ENCODE results near the gene PRPF6.

The PRPF6 gene

DNA sequence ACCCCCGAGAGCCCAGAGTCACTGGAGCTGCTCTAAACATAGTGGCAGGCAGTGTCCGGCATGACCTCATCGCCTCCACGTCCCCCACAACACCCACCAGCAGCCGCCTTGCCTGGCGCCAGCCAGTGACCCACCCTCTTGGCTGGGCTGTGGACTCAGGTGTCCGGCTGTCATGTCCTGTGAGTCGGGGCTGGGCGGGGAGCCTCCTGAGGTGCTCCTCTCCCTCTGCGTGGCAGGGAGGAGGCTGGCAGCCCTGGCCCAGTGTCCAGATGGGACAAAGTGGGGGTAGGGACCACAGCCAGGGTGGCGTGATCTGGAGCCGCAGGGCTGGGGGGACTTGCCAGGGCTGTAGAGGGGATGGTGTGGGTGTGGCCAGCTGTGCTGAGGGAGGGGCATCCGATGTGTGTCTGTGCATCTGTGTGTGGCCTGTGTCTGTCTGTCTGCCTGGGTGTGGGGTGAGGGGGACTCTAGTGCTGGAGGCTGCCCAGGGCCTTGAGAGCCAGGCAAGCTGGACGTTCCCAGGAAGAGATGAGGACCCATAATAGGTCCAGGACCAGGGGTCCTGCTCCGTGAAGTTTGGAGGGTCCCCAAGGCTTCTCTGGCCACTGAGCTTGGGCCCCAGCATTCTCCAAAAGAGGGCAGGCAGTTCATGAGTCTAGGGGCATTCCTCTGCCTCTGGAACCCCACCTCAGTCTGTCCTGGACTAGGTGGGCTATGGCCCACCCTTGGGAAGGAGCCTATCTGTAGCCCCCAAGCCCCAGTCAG, 70.8 kb downstream of the PRPF6 start:
- DNase-seq = no peak

DNA sequence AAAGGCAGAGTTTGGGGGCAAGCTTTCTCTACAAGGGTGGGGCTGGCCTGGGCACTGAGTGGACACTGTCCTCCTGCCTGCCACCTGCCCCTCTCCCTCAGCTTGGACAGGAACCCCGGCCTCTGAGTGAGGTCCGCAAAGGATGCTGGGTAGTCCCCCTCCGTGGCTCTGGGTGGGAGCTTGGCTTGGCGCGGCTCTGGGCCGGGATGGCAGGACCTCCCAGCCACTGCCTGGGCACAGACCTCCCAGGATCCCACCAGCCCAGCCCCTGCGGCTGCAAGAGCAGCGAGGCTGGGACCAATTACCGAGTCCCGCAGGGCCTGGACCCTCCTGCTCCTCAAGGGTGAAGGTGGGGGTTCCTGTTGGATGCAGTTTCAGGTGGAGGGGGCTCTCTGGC, 71.4 kb downstream of the PRPF6 start:
- no peak for DNase-seq

DNA sequence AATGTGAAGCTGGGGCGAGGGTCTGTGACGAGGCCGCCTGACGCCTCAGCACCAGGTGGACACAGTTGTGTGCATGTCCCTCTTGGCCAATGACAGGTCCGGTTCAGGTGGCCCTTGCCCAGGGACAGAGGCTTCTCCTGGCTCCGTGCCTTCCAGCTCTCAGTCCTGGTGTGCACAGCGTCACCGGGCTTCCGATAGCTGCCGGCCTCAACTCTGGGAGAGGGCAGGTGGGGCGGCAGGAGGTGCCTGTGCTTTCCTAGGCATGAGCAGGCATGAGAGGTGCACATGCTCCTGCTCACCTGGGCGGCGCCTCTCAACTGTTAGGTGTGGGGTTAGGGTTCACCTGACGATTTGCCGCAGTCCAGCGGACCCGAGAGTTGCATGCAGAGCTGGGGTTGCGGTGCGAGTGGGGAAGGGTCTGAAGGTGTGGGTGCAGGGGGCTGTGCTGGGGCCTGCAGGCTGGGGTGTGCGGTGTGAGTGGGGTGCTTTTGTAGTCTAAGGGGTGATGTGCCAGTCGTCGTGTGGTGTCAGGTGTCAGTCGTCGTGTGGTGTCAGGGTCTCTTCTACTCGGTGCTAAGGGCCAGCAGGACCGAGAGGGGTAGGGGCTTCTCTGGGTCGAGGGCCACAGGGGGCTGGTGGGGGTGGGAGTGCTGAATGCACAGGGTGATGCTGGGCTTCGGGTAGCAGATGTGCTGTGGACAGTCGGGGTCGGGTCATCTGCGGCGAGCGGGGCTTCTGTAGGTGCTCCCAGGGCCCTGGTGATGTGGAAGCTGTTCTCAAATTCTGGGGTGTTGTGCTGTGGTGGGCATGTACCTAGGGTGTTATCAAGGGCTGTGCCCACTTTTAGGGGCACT, 72.3 kb downstream of the PRPF6 start:
- DNase-seq = no peak

DNA sequence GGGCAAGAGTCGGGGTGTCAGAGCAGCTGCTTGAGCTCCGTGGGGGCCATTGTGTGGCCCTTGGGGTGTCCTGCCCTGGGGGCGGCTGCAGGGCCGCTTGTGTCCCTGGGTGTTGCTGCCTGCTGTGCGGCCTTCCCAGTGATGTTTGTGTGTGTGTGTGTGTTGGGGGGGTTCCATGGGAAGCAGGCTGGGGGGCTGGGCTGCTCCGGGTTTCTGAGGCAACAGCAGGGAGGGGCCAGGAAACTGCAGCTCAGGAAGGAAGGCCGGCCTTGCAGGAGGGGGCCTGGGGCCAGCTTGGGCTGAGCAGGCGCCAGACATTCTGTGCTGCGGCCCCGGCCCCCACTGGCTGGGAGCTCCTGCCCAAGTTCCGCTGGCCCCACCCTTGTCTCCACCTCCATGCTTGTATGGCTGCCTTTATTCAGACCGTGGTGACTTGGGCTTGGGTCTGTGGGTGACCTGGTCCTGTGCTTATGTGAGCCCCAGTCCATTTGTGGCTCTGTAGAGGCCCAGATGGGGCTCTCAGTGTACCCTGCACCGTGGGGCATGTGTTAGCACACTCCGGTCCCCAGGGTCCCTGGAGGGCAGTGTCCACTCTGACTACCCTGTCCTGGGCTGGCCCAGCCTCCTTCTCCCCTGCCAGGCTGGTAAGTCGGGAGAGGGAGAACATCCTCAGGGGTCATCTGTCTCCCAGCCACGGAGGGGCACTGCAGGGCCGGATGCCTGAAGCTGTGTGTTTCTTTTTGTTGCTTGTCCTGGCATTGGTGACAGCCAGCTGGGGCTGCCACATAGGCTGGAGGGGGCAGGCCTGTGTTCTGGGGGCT, 73.1 kb downstream of the PRPF6 start:
- no peak for DNase-seq

DNA sequence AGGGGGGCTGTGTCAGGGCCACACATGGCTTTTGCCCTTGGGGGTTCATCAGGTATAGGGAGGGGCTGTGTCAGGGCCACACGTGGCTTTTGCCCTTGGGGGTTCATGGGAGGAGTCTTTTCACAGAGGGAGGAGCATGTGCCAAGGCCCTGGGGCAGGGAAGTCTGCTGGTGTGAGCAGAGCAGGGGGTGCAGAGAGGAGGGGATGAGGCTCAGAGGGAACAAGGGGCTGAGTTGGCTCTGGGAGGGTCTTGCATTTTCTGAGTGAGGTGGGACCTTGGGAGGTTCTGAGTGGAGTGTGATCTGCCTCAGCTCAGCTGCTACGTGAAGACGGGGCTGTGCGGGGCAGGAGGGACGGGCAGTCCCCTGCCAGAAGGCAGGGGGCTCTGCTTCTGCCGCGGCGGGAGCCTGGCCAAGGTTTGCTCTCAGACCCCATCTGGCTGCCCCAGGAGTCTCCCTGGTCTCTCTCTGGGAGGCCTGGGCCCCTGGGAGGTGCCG, 74.5 kb downstream of the PRPF6 start:
- no peak for DNase-seq

DNA sequence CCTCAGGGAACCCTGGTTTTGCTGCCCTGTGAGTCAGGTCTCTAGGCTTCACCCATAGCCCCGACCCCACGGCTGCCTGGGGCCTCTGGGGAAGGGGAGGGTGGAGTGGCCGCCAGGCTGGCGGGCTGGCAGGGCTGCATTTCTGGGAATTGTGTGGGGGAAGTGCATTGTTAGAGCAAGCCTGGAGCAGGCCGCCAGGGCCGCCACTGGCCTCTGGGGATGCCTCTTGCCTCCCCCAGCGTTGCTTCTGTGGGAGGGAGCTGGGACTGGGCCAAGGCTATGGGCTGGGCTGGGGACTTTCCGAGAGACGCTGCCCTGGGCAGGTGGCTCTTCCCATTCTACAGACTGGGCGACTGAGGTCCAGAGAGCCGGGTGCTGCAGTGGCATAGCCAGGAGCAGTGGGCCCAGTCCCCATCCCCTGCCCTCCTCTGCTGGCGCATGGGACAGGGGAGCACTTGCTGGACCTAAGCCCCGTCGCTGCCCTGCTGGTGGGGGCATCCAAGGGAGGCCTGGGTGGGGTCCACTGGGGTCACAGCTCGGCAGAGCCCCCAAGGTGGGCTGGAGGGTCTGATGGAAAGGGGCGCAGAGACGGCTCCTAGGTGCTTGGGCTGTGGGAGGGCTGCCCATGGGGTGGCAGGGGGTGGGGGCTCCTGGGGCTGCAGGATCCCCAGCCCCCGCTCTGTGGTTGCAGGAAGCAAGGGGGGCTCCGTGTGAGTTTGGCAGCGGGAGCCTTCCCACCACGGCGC, 75.1 kb downstream of the PRPF6 start:
- DNase-seq = no peak

DNA sequence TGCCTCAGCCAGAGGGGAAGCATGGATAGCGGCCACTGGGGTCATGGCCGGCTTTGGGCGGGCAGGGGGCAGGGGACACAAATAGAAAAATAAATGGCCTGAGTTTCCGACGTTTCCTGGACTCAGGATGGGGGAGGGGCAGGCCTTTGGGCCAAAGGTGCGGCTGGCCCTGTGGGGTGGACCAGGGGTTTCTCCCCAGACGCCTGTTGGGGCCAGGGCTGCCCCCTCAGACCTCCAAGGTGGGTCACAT, 75.6 kb downstream of the PRPF6 start:
- no peak for DNase-seq

DNA sequence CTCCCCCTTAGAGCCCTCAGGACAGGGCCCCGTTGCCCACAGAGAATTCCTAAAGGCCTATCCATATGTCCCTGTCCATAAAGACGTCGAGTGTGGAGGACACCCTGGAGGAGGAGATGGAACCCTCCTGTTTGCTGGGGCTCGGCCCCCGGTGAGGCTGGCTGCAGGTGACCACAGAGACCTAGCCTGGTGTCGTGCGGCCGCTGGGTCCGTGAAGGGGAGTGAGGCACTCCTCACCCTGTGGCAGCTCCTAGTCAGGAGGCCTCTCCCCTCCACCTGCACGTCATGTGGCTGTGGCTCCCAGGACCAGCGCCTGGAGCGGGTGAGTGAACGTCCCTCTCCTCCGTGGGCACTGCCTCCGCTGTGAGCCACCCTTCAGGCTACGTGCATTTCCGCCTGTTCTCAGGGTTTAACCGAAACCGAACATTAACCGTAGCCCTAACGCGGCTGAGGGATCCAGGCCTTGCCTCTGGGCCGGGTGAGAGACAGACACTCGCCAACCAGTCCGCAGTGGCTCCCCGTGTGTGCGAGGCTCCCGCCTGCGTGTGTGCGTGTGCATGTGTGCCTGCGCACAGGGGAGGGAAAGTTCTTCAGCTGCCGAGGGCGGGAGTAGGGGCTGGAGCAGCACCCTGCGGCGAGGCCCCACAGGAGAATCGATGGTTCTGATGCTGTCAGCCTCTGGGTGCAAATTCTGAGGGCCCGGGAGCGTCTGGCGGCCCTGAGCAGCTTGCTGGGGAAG, 76.1 kb downstream of the PRPF6 start:
- no peak for DNase-seq

DNA sequence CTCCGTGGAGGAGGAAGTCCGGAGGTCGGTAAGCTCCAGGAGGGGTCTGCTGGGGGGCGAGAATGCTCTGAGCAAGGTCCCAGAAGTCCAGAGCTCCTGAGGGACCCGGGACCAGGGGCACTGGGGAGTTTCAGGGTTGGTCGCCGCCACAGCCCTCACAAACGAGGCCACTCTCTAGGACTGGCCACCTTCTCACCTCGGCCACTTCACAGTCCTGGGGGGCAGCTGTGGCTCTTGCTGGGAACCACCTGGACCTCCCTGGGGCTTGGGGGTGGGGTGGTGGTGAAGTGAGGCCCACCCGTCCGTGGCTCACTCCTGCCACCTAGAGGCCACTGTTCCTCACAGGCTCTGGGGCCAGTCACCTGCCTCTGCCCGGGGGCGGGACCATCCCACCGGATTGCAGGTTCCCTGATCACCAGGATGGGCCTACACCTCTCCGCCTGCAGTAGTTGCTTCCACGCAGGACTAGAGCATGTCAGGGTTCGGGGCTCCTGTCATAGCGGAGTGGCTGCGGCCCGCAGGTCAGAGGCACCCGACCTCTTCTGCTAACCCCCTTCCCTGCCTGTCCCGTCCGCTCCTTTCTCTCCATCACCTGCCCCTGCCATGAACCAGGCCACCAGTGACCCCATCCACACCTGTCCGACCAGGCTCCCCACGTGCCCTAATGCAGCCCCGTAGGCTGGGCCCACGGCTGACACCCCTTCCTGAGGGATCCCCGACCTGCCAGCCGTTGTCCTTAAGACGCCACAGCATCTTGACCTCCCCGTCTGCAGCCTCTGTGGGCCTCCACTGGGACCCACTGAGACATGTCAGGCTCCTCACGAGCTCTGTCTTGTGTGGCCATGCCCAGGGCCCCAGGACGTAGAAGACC, 76.9 kb downstream of the PRPF6 start:
- peak; percentile 94 for DNase-seq

DNA sequence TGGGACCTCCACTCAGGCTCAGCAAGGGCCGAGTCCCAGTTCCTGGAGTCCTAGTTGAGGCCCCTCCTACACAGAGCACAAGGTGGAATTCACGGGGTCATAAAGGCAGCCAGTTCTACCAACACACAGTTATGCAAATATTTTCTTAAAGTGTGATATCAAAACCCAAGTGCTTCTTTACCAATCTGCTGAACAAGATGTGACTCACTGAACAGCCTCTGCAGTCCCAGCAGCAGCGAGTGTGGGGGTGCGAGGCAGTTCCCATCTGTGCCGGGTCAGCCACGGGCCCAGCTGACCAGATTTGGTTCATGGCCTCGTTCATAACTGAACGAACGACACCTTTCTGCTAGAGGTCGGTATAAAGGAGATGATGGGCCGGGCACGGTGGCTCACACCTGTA, 77.6 kb downstream of the PRPF6 start:
- no peak for DNase-seq

DNA sequence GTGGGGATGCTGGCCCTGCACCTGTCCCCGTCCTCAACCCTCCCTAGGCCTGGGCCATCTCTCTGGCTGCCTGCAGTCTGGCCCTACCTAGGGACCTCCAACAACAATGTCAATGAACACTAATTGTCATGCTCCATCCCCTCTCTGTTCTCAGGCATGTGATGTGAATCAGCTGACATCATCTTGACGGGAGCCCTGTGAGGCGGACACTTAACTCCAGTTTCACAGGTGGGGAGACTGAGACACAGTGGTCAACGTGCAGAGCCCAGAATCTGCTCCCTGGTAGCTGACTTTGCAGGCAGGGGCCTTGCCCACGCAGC, 81.3 kb downstream of the PRPF6 start:
- no peak for DNase-seq

DNA sequence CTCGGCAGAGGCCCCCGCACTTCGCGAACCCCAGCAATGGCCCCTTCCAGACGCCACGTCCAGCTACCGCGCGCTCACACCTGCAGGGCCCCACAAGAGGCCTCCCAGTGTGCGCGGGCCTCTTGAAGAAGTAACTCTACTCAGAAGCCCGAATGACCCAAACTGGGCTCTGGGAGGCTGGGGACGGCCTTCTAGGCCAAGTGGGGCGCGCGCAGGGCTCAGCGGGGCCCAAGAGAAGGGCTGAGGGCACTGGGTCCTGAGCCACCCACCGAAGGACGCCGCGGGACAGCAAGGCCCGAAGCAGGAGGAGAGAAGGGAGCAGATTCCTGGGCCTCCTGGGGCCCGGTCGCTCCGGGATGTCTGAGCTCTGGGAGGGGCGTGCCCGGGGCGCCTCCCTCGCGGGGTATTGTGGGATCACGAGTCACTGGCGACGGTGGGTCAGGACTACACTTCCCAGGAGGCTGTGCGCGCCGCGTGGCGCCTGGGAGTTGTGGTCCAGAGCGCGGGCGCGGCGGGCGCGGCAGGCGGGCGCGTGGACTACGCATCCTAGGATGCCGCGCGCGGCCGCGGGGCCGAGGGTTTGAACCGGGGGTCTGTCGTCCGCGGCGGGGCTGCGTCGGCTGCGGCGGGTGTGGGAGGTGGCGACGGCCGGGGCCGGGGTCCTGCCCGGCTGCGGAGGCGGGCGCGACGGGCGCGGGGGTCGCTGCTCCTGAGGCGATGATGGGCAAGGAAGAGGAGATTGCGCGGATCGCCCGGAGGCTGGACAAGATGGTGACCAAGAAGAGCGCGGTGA, 81.9 kb downstream of the PRPF6 start, which contains the start of gene TCEA2:
Gene TCEA2 (plus strand): TSS at position 603 of the 793 bp plus-strand sequence. CDS start 115 bp downstream, at position 718.
- DNase-seq = peak; percentile 96

DNA sequence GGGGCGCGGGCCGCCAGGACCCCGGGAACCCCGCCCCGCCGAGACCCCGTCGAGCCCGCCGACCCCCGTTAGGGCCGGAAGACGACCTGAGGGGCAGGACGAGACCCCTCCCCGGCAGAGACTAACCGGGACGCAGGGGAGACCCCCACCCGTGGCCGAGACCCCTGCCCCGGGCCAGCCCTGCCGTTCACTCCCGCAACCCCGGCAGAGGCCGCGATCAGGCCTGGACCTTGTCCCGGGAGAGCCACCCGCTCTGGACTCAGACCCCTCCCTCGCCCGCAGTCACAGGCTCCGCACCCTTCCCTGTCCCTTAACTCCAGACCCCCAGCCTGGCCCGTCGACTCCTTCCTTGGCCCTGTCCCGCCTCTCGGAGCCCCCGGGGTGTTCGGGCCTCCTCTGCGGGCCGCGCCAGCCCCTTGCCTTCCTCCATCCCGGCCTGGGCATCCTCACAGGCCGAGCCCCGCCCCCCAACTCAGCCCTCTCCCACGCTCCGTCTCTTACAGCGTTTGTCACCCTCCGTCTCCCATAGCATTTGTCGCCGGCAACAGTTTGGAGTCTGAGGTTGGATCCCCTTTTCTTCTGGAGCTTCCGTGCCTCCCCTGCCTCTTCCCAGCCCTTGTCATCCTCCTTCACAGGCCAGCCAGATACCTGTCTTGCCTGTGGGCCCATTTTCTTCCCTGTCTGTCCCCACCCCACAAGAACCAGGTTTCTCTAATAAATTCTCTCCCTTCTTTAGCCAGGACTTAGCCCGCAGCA, 82.6 kb downstream of the PRPF6 start:
- peak; percentile 75 for DNase-seq

DNA sequence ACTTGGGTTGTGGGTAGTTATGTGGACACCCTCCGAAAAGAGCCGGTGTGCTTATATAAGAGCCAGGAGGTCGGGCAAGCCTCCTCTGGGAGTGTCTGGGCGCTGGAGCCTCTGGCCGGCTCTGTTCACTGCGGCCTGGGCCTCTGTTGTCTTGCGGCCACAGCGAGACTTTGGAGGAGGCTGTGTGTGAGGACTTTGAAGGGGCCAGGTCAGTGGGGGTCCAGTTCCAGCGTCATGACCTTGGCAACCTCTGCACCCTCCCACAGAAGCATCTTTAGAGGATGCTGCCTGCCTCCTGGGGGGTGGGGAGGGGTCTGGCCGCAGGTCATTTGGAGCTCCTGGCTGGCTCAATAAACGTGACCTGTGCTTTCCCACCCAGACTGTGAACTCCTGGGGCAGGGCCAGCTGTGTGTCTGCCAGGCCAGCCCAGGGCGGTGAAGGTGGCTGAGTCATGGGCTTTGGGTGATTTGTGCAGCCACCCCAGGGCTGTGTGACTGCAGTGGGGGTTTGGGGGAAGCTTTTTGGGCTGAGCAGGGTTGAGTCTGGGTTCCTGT, 83.3 kb downstream of the PRPF6 start:
- no peak for DNase-seq

DNA sequence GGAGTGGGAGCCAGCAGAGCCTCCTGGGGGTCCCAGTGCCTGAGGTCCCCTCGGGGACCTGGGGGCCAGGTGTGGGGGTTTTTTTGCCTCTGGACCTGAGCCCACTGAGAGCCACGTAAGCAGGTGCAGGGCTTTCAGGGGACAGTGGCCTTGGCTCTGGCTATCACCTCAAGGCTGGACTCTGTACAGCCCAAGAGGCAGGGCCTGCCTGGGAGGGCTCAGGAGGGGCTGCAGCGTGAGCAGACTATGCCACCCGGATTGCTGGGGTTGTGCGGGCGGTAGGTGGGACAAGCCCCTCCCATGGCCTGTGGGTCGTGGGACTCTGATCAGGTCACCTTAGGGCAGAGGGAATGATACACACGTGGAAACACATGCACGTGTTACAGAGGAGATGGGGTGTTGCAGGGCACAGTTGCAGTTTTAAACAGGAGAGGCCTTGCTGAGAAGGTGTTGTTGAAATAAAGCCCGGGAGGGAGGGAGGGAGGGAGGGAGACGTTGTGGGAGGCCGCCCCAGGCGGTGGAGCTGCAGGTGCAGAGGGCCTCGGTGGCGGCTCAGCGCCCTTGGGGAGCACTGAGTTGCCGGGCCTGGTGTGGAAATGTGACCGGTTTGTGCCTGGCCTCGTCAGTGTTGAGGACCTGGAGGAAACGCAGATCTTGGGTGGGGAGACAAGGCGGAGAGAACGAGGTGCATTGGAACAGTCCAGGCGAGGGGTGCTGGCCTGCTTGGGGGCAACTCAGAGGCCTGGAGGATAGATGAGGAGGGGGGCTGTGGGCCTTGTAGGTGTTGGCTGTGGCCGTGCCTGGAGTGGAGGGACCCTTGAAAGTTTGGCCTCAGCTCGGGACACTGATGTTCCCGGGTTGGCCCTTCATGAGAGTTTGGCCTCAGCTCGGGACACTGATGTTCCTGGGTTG, 84.4 kb downstream of the PRPF6 start:
- no peak for DNase-seq

DNA sequence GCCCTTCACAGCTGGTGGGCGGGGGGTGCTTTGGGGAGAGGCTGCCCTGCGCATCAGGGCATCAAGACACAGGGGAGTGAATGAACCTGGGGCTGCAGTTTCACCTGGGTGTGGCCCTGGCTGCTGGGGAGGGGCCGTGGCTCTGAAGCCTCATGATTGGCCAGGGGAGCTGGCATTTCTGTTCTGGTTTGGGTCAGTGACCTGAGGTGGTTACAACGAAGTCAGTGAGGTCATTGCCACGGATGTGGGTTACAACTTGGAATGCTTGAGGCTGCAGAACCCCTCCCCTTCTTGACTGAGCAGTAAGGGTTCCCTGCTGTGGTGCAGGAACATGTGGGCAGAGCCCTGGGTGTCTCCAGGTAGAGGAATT, 85.0 kb downstream of the PRPF6 start:
- DNase-seq = no peak

DNA sequence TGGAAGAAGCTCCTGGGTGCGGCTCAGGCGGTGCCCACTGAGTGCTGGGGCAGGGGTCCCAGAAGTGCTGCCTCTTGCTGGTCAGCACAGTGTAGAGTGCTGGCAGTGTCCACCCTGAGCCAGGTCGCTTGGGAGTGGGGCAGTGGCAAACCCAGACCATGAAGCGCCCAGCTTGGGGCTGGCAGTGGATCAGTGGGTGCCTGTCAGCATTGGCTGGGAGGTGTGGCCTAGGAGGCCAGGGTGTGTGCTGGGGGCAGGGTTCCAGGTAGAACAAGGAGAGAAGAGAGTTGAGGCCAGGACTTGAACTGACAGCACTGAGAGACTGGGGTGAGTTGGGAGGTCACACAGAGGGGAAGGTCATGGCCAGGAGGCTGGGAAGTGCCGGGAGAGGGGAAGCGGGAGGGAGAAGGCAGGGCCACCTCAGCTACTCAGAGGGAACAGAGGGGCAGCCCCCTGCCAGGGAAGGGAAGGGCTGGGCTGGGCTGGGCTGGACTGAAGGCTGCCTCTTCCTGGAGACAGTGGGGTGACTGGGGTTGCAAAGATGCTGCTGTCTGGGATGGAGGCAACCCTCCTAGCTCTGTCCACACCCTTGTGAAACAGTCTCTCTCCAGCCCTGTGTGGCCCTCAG, 86.2 kb downstream of the PRPF6 start:
- DNase-seq = no peak
